ENCODE measurements around the gene FBXO38. TPM values are rescaled to one million over a fixed set of nuclear protein-coding genes. Genes with fewer than 3 reads are reported as not detected.

Gene FBXO38
- total and polyA plus RNA-seq, 2 of the 4 experiments (the other 2 are of a cell fraction), result 14.9 to 70.1 TPM

- TF ChIP-seq SMC3 (IDR thresholded peaks at IDR 0.05; ENCODE audit: low read depth, low read length), result peak; percentile 48
- no peak for TF ChIP-seq POLR2A (IDR thresholded peaks at IDR 0.05; ENCODE audit: low read depth, low read length)
Measured at GRCh38 chr5:148482697-148483462, 99.1 kb downstream of the FBXO38 start (continued).

- no peak overlapping the region for H3K14ac ChIP-seq (replicated peaks; ENCODE audit: low read depth, low read length)
- no peak overlapping the region for H3K4ac ChIP-seq (ENCODE audit: low read depth, low read length)
- TF ChIP-seq RCOR1 (IDR thresholded peaks at IDR 0.05; ENCODE audit: insufficient replicate concordance, low read length), result no peak
- no peak overlapping the region for H2AFZ ChIP-seq (replicated peaks; ENCODE audit: low read length, poor library complexity)
- no peak overlapping the region for H3K23ac ChIP-seq (ENCODE audit: low read depth, low read length)
- H3K79me1 ChIP-seq (ENCODE audit: low read depth in 1 of 2, low read length in 2 of 2), result no peaks in the 10 kb centered on the region
- no peak overlapping the region for H3K18ac ChIP-seq (ENCODE audit: low read depth, low read length)
- no peaks in the 10 kb centered on the region for H3K36me3 ChIP-seq (ENCODE audit: control insufficient read depth, insufficient read depth, low read length)
- no TSS peak for BruUV-seq (replicated peaks)
- intact Hi-C loops (cut with micrococcal nuclease) (loop anchor here (1.0 kb wide), 2 partner anchors 14 to 304 kb away; no protein-coding TSS in a partner anchor), in situ Hi-C loops (cut with MboI; ENCODE audit: low sequenced_read_pairs) (no loop called here), dilution Hi-C loops (cut with HindIII; ENCODE audit: low sequenced_read_pairs, unreplicated experiment) (no loop called here)
- no peak overlapping the region for H2AK9ac ChIP-seq (replicated peaks; ENCODE audit: low read depth, low read length, poor library complexity)
- H2AK5ac ChIP-seq (ENCODE audit: low read depth, low read length), result no peak overlapping the region
- H3K4me2 ChIP-seq (ENCODE audit: low read depth, low read length), result no peak overlapping the region
- peaks cover 11% of the 10 kb centered on the region for H3K27me3 ChIP-seq (ENCODE audit: control insufficient read depth, insufficient read depth, low read length)
- H3K9me1 ChIP-seq (ENCODE audit: insufficient read depth, low read length), result no peaks in the 10 kb centered on the region
- no peak overlapping the region for H3K9ac ChIP-seq (ENCODE audit: low read depth, low read length)
- no peak overlapping the region for H2BK5ac ChIP-seq (ENCODE audit: low read depth, low read length, poor library complexity, severe bottlenecking)
- no peak overlapping the region for H2BK120ac ChIP-seq (ENCODE audit: low read depth, low read length)
- ATAC-seq (ENCODE audit: low read depth) (no peak), DNase-seq (no peak)
- no peak overlapping the region for H3K56ac ChIP-seq (ENCODE audit: extremely low read depth, insufficient read depth, low read length)
- ChIA-PET POLR2A (ENCODE audit: unreplicated experiment) (no interaction called here), CTCF (interaction anchor here (0.6 to 1.8 kb wide), 3 partner anchors 40 to 660 kb away, joined by 5 to 11 read pairs (median 7); no protein-coding TSS in a partner anchor)
- no peaks in the 10 kb centered on the region for H3K4me1 ChIP-seq (ENCODE audit: control insufficient read depth, insufficient read depth, low read length)
- no peaks in the 10 kb centered on the region for H3K9me3 ChIP-seq (ENCODE audit: control insufficient read depth, insufficient read depth, low read length)
- no peak overlapping the region for H4K91ac ChIP-seq (ENCODE audit: insufficient read depth, low read depth, low read length)
- H2BK20ac ChIP-seq (ENCODE audit: low read depth, low read length), result no peak overlapping the region
- WGBS, 2 experiments (ENCODE audit: extremely low coverage in 2 of 2, insufficient read length in 1 of 2), result no CpG with 5 or more reads among the region's 3 CpGs
- H2BK15ac ChIP-seq (ENCODE audit: low read depth, low read length), result no peak overlapping the region
- H4K20me1 ChIP-seq (ENCODE audit: insufficient read depth, low read length), result no peaks in the 10 kb centered on the region
- no peak overlapping the region for H4K8ac ChIP-seq (ENCODE audit: low read depth in 2 of 2, low read length in 2 of 2)
- H3K27ac ChIP-seq (ENCODE audit: insufficient read depth, low read length), result no peak overlapping the region
- no peak overlapping the region for H4K5ac ChIP-seq (ENCODE audit: low read depth, low read length)
- no peak overlapping the region for H3K4me3 ChIP-seq (ENCODE audit: insufficient read depth, low read depth, low read length)
Measured at GRCh38 chr5:148483750-148484149, 100.0 kb downstream of the FBXO38 start.

All from IMR-90 (cell line).